HepG2 (cell line): ENCODE measurements around the gene MTHFS. TPM values are rescaled to one million over a fixed set of nuclear protein-coding genes. Genes with fewer than 3 reads are reported as not detected.

Experiments used
- ARNT2 ChIP-seq: sonication (generic); formaldehyde crosslinking; IDR thresholded peaks from 2 replicates; pipeline ENCODE4 v1.8.0; 2022; ENCODE audit warnings: mild to moderate bottlenecking, low read depth, missing genetic modification reagents, moderate library complexity
- E2F5 ChIP-seq: sonication (generic); formaldehyde crosslinking; conservative IDR thresholded peaks from 2 replicates; pipeline ENCODE4 v1.4.0; 2020; ENCODE audit warnings: missing genetic modification reagents
- FOXJ3 ChIP-seq: sonication (generic); formaldehyde crosslinking; IDR thresholded peaks from 2 replicates; pipeline ENCODE4 v1.4.0; 2020; ENCODE audit warnings: missing genetic modification reagents, mild to moderate bottlenecking, borderline replicate concordance
- HOXA7 ChIP-seq: sonication (generic); formaldehyde crosslinking; IDR thresholded peaks from 2 replicates; pipeline ENCODE4 v1.8.1; 2022; ENCODE audit warnings: mild to moderate bottlenecking, missing genetic modification reagents, moderate library complexity
- KDM5A ChIP-seq: fragments of 200-600 bp; sonication (generic); IDR thresholded peaks from 2 replicates; pipeline ENCODE4 v1.7.0; 2018; ENCODE audit warnings: antibody characterized with exemption, mild to moderate bottlenecking, low read length, borderline replicate concordance
- POLR2G ChIP-seq: fragments of 200-400 bp; formaldehyde crosslinking; IDR thresholded peaks from 2 replicates; pipeline ENCODE4 v1.6.1; 2018; ENCODE audit warnings: mild to moderate bottlenecking, low read depth, low read length, moderate library complexity
- TAF15 ChIP-seq: fragments of 200-400 bp; formaldehyde crosslinking; IDR thresholded peaks from one replicate; pipeline ENCODE4 v1.6.1; 2018; ENCODE audit warnings: mild to moderate bottlenecking, low read depth, low read length; ENCODE audit not compliant: poor library complexity, severe bottlenecking
- TBX2 ChIP-seq: sonication (generic); formaldehyde crosslinking; IDR thresholded peaks from 2 replicates; pipeline ENCODE4 v1.5.0; 2020; ENCODE audit warnings: missing genetic modification reagents, mild to moderate bottlenecking, borderline replicate concordance
- TSC22D2 ChIP-seq: sonication (generic); formaldehyde crosslinking; IDR thresholded peaks from 2 replicates; pipeline ENCODE4 v1.5.1; 2020; ENCODE audit warnings: missing genetic modification reagents, mild to moderate bottlenecking, borderline replicate concordance
- ZGPAT ChIP-seq: IDR thresholded peaks from 2 replicates; pipeline ENCODE4 v1.6.1; 2016; ENCODE audit warnings: mild to moderate bottlenecking
- ZNF34 ChIP-seq: sonication (generic); formaldehyde crosslinking; IDR thresholded peaks from 2 replicates; pipeline ENCODE4 v1.4.0; 2020; ENCODE audit warnings: mild to moderate bottlenecking, missing genetic modification reagents, borderline replicate concordance
- ZNF546 ChIP-seq: sonication (generic); formaldehyde crosslinking; conservative IDR thresholded peaks from 2 replicates; pipeline ENCODE4 v1.8.1; 2023; ENCODE audit warnings: mild to moderate bottlenecking, missing genetic modification reagents
- ZNF557 ChIP-seq: sonication (generic); formaldehyde crosslinking; IDR thresholded peaks from 2 replicates; pipeline ENCODE4 v1.4.0; 2020; ENCODE audit warnings: missing genetic modification reagents
- ZNF724P ChIP-seq: sonication (generic); formaldehyde crosslinking; IDR thresholded peaks from 2 replicates; pipeline ENCODE4 v1.8.0; 2022; ENCODE audit warnings: missing genetic modification reagents, borderline replicate concordance
- ZSCAN31 ChIP-seq: sonication (generic); formaldehyde crosslinking; IDR thresholded peaks from 2 replicates; pipeline ENCODE4 v1.5.0; 2020; ENCODE audit warnings: low read depth, mild to moderate bottlenecking, missing genetic modification reagents
- ZZZ3 ChIP-seq: sonication (generic); formaldehyde crosslinking; IDR thresholded peaks from 2 replicates; pipeline ENCODE4 v1.4.0; 2020; ENCODE audit warnings: missing genetic modification reagents, mild to moderate bottlenecking, borderline replicate concordance
- polyA plus RNA-seq, 8 experiments: library from polyadenylated mRNA; depleted of rRNA in 3 of 8; stranded (reverse) in 7 of 8; unstranded in 1 of 8; fragments of >200 nt; fragmentation: Illumina TruSeq in 4 of 8; extraction: Trizol in 4 of 8; gene quantifications; 2 replicates each; pipeline versions ENCODE4 v1.2.1 to v1.2.3, GENCODE V29; 2011 to 2016; ENCODE audit warnings: low read depth in 4 of 8, missing spikeins in 1 of 8, mixed read lengths in 1 of 8; ENCODE audit not compliant: insufficient read depth in 1 of 8
- total RNA-seq, 5 experiments: library from RNA; depleted of rRNA; stranded (reverse); fragments of >200 nt; fragmentation: Illumina TruSeq; extraction: Trizol; gene quantifications; 2 replicates each; pipeline ENCODE4 v1.2.3, GENCODE V29; 2016; ENCODE audit warnings: low read depth in 1 of 5
- TF ChIP-seq, protein P1 (sequence below): sonication (generic); formaldehyde crosslinking; IDR thresholded peaks from 2 replicates; pipeline ENCODE4 v1.5.0; 2020; ENCODE audit warnings: mild to moderate bottlenecking, missing genetic modification reagents, borderline replicate concordance

The MTHFS gene
- total and polyA plus RNA-seq, 2 of the 13 experiments (the other 11 are each of a cell fraction or from before 2014, with no cell fraction given) = 37.0 to 49.7 TPM

DNA sequence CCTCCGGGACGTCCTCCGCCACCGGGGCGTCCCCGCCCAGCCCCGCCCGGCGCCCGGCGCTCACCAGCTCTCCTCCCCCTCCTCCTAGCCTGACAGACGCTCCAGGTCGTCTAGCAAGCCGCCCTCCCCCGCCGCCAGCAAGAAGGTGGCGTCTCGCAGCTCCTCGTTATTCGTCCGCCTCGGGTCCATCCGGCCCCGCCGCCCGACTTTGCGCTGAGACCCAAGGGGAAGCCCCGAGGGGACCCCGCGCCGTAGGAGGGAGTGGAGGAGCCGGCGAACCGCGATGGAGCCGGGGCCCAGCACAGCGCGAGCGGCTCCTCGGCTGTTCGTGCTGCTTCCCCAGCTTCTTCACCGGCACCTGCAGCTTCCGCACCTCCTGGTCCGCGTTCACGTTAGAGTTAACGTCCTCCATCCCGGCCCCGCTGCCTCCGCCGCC is 26.3 kb upstream of the MTHFS start (continued):
- 0 out of 2 replicates have a peak, but pooled peaks have one; percentile 6 for TF ChIP-seq ZGPAT (CRISPR knock-in tag)
- TF ChIP-seq ZNF724P = no peak
- TF ChIP-seq, protein P1, sequence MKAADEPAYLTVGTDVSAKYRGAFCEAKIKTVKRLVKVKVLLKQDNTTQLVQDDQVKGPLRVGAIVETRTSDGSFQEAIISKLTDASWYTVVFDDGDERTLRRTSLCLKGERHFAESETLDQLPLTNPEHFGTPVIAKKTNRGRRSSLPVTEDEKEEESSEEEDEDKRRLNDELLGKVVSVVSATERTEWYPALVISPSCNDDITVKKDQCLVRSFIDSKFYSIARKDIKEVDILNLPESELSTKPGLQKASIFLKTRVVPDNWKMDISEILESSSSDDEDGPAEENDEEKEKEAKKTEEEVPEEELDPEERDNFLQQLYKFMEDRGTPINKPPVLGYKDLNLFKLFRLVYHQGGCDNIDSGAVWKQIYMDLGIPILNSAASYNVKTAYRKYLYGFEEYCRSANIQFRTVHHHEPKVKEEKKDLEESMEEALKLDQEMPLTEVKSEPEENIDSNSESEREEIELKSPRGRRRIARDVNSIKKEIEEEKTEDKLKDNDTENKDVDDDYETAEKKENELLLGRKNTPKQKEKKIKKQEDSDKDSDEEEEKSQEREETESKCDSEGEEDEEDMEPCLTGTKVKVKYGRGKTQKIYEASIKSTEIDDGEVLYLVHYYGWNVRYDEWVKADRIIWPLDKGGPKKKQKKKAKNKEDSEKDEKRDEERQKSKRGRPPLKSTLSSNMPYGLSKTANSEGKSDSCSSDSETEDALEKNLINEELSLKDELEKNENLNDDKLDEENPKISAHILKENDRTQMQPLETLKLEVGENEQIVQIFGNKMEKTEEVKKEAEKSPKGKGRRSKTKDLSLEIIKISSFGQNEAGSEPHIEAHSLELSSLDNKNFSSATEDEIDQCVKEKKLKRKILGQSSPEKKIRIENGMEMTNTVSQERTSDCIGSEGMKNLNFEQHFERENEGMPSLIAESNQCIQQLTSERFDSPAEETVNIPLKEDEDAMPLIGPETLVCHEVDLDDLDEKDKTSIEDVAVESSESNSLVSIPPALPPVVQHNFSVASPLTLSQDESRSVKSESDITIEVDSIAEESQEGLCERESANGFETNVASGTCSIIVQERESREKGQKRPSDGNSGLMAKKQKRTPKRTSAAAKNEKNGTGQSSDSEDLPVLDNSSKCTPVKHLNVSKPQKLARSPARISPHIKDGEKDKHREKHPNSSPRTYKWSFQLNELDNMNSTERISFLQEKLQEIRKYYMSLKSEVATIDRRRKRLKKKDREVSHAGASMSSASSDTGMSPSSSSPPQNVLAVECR (CRISPR knock-in tag) = no peak
- TF ChIP-seq TBX2 = no peak
- TF ChIP-seq HOXA7 (CRISPR knock-in tag) = no peak
- TF ChIP-seq FOXJ3 (CRISPR knock-in tag) = no peak
- no peak for TF ChIP-seq ARNT2 (CRISPR knock-in tag)
- 0 out of 2 replicates have a peak, but pooled peaks have one; percentile 27 for TF ChIP-seq ZNF546
- TF ChIP-seq ZNF34 (CRISPR knock-in tag) = no peak
- no peak for TF ChIP-seq ZNF557 (CRISPR knock-in tag)
- no peak for TF ChIP-seq E2F5 (CRISPR knock-in tag)
- no peak; the same call in 1 of the 2 replicates for TF ChIP-seq ZSCAN31
- peak; percentile 81 for TF ChIP-seq KDM5A
- no peak for TF ChIP-seq TSC22D2 (CRISPR knock-in tag)
- no peak; the same call in none of the 2 replicates for TF ChIP-seq POLR2G
- TF ChIP-seq ZZZ3 = 0 out of 2 replicates have a peak, but pooled peaks have one; percentile 74
- TF ChIP-seq TAF15 = peak; percentile 67
